HEK293T (cell line): ENCODE results near the gene FOXC1.
A peak's percentile ranks its signal among the peaks of the same experiment; 100 is the strongest.

Source experiments
- CTCF ChIA-PET: fragments of 350-600 bp; formaldehyde crosslinking; extraction: SDS; loops from one replicate; lab custom pipeline; 2021; ENCODE audit warnings: antibody characterized with exemption, inconsistent platforms; lab: Yijun Ruan, JAX
- POLR2A ChIA-PET: fragments of 350-600 bp; formaldehyde crosslinking; extraction: SDS; loops from one replicate; lab custom pipeline; 2020; ENCODE audit warnings: antibody characterized with exemption, inconsistent platforms; lab: Yijun Ruan, JAX
- DNase-seq: peaks from one replicate; pipeline ENCODE4 v3.0.0; 2012; ENCODE audit warnings: mixed read lengths; ENCODE audit errors: extremely low spot score
- ARNT ChIP-seq: fragments of 450-650 bp; IDR thresholded peaks from 2 replicates; pipeline ENCODE4 v1.6.1; 2017; ENCODE audit warnings: mild to moderate bottlenecking
- BHLHE40 ChIP-seq: fragments of 450-650 bp; IDR thresholded peaks from 2 replicates; pipeline ENCODE4 v1.6.1; 2016; ENCODE audit warnings: mild to moderate bottlenecking, moderate library complexity, borderline replicate concordance
- CTBP1 ChIP-seq: fragments of 450-650 bp; IDR thresholded peaks from 2 replicates; pipeline ENCODE4 v1.6.1; 2016; ENCODE audit warnings: borderline replicate concordance
- ELF4 ChIP-seq: fragments of 450-650 bp; IDR thresholded peaks from 2 replicates; pipeline ENCODE4 v1.6.1; 2017; ENCODE audit warnings: antibody characterized with exemption
- FOXA1 ChIP-seq: fragments of 450-650 bp; IDR thresholded peaks from 2 replicates; pipeline ENCODE4 v1.6.1; 2016; ENCODE audit warnings: mild to moderate bottlenecking
- FOXK2 ChIP-seq: fragments of 450-650 bp; IDR thresholded peaks from 2 replicates; pipeline ENCODE4 v1.6.1; 2016; ENCODE audit warnings: mild to moderate bottlenecking
- FOXM1 ChIP-seq: fragments of 450-650 bp; IDR thresholded peaks from 2 replicates; pipeline ENCODE4 v1.6.1; 2017; ENCODE audit warnings: mild to moderate bottlenecking, borderline replicate concordance
- HDGF ChIP-seq: fragments of 450-650 bp; IDR thresholded peaks from 2 replicates; pipeline ENCODE4 v1.6.1; 2017; ENCODE audit warnings: antibody characterized with exemption, borderline replicate concordance
- L3MBTL2 ChIP-seq: fragments of 450-650 bp; conservative IDR thresholded peaks from 2 replicates; pipeline ENCODE4 v1.6.1; 2016; ENCODE audit warnings: mild to moderate bottlenecking
- LEF1 ChIP-seq: fragments of 450-650 bp; IDR thresholded peaks from 2 replicates; pipeline ENCODE4 v1.6.1; 2017; ENCODE audit warnings: mild to moderate bottlenecking, borderline replicate concordance
- NFRKB ChIP-seq: fragments of 450-650 bp; IDR thresholded peaks from 2 replicates; pipeline ENCODE4 v1.6.1; 2016; ENCODE audit warnings: mild to moderate bottlenecking, moderate library complexity
- PKNOX1 ChIP-seq: fragments of 450-650 bp; IDR thresholded peaks from 2 replicates; pipeline ENCODE4 v1.6.1; 2016
- SP1 ChIP-seq: fragments of 450-650 bp; IDR thresholded peaks from 2 replicates; pipeline ENCODE4 v1.6.1; 2017
- SUZ12 ChIP-seq: fragments of 450-650 bp; IDR thresholded peaks from 2 replicates; pipeline ENCODE4 v1.6.1; 2016; ENCODE audit warnings: mild to moderate bottlenecking
- TARDBP ChIP-seq: fragments of 450-650 bp; IDR thresholded peaks from 2 replicates; pipeline ENCODE4 v1.6.1; 2016
- ZNF384 ChIP-seq: fragments of 450-650 bp; IDR thresholded peaks from 2 replicates; pipeline ENCODE4 v1.6.1; 2016

FOXC1 gene

GRCh38 chr6:1598433-1598832 is 11.3 kb upstream of the FOXC1 start:
- DNase-seq: no peak
- CTCF ChIA-PET: interaction anchor here (0.7 to 1.1 kb wide), 2 partner anchors 534 to 1036 kb away, joined by 3 read pairs; no protein-coding TSS in a partner anchor
- POLR2A ChIA-PET: interaction anchor here (2.2 to 5.8 kb wide), 5 partner anchors 9 to 1034 kb away, joined by 5 to 85 read pairs (median 32); partner anchors contain the start of gene FOXC1
- TF ChIP-seq SUZ12: no peak
- no peak for TF ChIP-seq ZNF384
- TF ChIP-seq FOXK2: no peak

- POLR2A ChIA-PET: interaction anchor here (2.2 to 5.8 kb wide), 4 partner anchors 8 to 1034 kb away, joined by 5 to 85 read pairs (median 34); partner anchors contain the start of gene FOXC1
- TF ChIP-seq L3MBTL2: no peak
- no peak for TF ChIP-seq FOXA1
- TF ChIP-seq ZNF384: no peak
- TF ChIP-seq PKNOX1: no peak
- no peak for TF ChIP-seq SP1
- TF ChIP-seq FOXM1: no peak
- TF ChIP-seq ELF4: no peak
- TF ChIP-seq ARNT: no peak
- TF ChIP-seq HDGF: no peak
- no peak for TF ChIP-seq CTBP1
- no peak for TF ChIP-seq BHLHE40
- no peak for TF ChIP-seq SUZ12
- TF ChIP-seq NFRKB: no peak
- TF ChIP-seq TARDBP: no peak
- TF ChIP-seq LEF1: no peak
- no peak for TF ChIP-seq FOXK2
- CTCF ChIA-PET: interaction anchor here (0.7 kb wide), 1 partner anchor 533 kb away, joined by 3 read pairs; no protein-coding TSS in a partner anchor
- no peak for DNase-seq
These were observed 10.8 kb upstream of the FOXC1 start for GRCh38 chr6:1598886-1599285.

GRCh38 chr6:1599469-1599868 is 10.2 kb upstream of the FOXC1 start:
- TF ChIP-seq HDGF (no peak), NFRKB (no peak), ELF4 (no peak), ZNF384 (no peak), L3MBTL2 (no peak), FOXK2 (no peak), FOXA1 (no peak), PKNOX1 (no peak), BHLHE40 (no peak), LEF1 (no peak), FOXM1 (no peak)
- DNase-seq: no peak
- ChIA-PET CTCF (interaction anchor here (0.7 to 0.9 kb wide), 2 partner anchors 435 to 1169 kb away, joined by 3 to 4 read pairs; no protein-coding TSS in a partner anchor), POLR2A (interaction anchor here (4.0 to 5.8 kb wide), 3 partner anchors 8 to 16 kb away, joined by 26 to 85 read pairs (median 32); partner anchors contain the start of gene FOXC1)

- no peak for TF ChIP-seq ELF4
- TF ChIP-seq ZNF384: no peak
- peak; percentile 27 for TF ChIP-seq PKNOX1
- TF ChIP-seq SUZ12: no peak
- TF ChIP-seq CTBP1: no peak
- no peak for TF ChIP-seq FOXA1
- no peak for TF ChIP-seq BHLHE40
- TF ChIP-seq HDGF: no peak
- TF ChIP-seq SP1: no peak
- POLR2A ChIA-PET: interaction anchor here (1.0 to 5.8 kb wide), 4 partner anchors 7 to 67 kb away, joined by 3 to 85 read pairs (median 14); no protein-coding TSS in a partner anchor
- DNase-seq: no peak
- CTCF ChIA-PET: interaction anchor here (0.7 to 0.9 kb wide), 3 partner anchors 300 to 1168 kb away, joined by 3 to 4 read pairs (median 3); no protein-coding TSS in a partner anchor
These were observed 9.5 kb upstream of the FOXC1 start for GRCh38 chr6:1600063-1600763.

GRCh38 chr6:1600764-1601157 is 9.0 kb upstream of the FOXC1 start:
- CTCF ChIA-PET: interaction anchor here (0.8 kb wide), 1 partner anchor 300 kb away, joined by 3 read pairs; no protein-coding TSS in a partner anchor
- no peak for DNase-seq

More at GRCh38 chr6:1600764-1601157, 9.0 kb upstream of the FOXC1 start:
- TF ChIP-seq PKNOX1: no peak
- no peak for TF ChIP-seq TARDBP
- no peak for TF ChIP-seq SP1
- TF ChIP-seq SUZ12: no peak
- no peak for TF ChIP-seq FOXM1
- POLR2A ChIA-PET: interaction anchor here (1.0 to 5.8 kb wide), 5 partner anchors 6 to 66 kb away, joined by 3 to 85 read pairs (median 5); no protein-coding TSS in a partner anchor
